Endothelial cell of umbilical vein (primary cell): Measurements from ENCODE around the gene RASGEF1C. TPM values are rescaled to one million over a fixed set of nuclear protein-coding genes. Genes with fewer than 3 reads are reported as not detected.

Source experiments
- BruUV-seq: library from RNA; stranded (reverse); fragments of 400-500 nt; replicated peaks from 2 replicates; lab custom pipeline; 2021; lab: Mats Ljungman, UMichigan
- CTCF ChIA-PET: fragments of 300-600, 350-600 bp; sonication (Branson Sonifier 250); formaldehyde crosslinking; loops from one replicate; lab custom pipeline; 2021; ENCODE audit warnings: antibody characterized with exemption, inconsistent platforms; lab: Charles Lee
- POLR2A ChIA-PET: fragments of 300-600, 350-600 bp; sonication (Branson Sonifier 250); formaldehyde crosslinking; loops from one replicate; lab custom pipeline; 2021; ENCODE audit warnings: antibody characterized with exemption, inconsistent platforms; lab: Charles Lee
- DNase-seq: peaks from one replicate; pipeline ENCODE4 v3.0.0-alpha.2; 2011; ENCODE audit warnings: low read depth, low spot score
- FAIRE-seq: peaks from 2 replicates; lab custom pipeline; 2011; peaks lifted over from hg19 to GRCh38; lab: Jason Lieb, UNC
- H2AFZ ChIP-seq: 2 replicates; pipeline ENCODE4 v1.6.0; 2012; ENCODE audit warnings: low read depth, low read length, control low read depth, inconsistent platforms
- H3K27ac ChIP-seq: 2 replicates; pipeline ENCODE4 v1.5.1; 2011; ENCODE audit warnings: low read depth, mild to moderate bottlenecking, control low read depth, low read length, moderate library complexity; ENCODE audit not compliant: insufficient read depth
- H3K27me3 ChIP-seq, 2 experiments: 2 replicates each; pipeline versions ENCODE4 v1.6.0 to v1.6.1; 2011; ENCODE audit warnings: low read length in 2 of 2, mixed read lengths in 1 of 2; ENCODE audit not compliant: control insufficient read depth in 2 of 2, insufficient read depth in 2 of 2
- H3K36me3 ChIP-seq, 2 experiments: 2 replicates in 1 of 2; 3 replicates in 1 of 2; pipeline ENCODE4 v1.5.1; 2011; ENCODE audit warnings: low read length in 2 of 2, mild to moderate bottlenecking in 1 of 2, moderate library complexity in 1 of 2; ENCODE audit not compliant: control insufficient read depth in 2 of 2, insufficient read depth in 2 of 2; ENCODE audit errors: extremely low read depth in 1 of 2
- H3K4me1 ChIP-seq: 3 replicates; pipeline ENCODE4 v1.5.1; 2011; ENCODE audit warnings: mild to moderate bottlenecking, low read length; ENCODE audit not compliant: control insufficient read depth, insufficient read depth; ENCODE audit errors: extremely low read depth
- H3K4me2 ChIP-seq: 2 replicates; pipeline ENCODE4 v1.6.1; 2011; ENCODE audit warnings: low read length, control low read depth, mixed read lengths; ENCODE audit not compliant: insufficient read depth
- H3K4me3 ChIP-seq, 3 experiments: fragments of 200-600 bp in 1 of 3; sonication (generic), shearing (Covaris generic) in 1 of 3; replicated peaks in 1 of 3; 2 replicates each; pipeline ENCODE4 v1.5.1; 2011 to 2016; ENCODE audit warnings: control low read depth in 3 of 3, low read length in 3 of 3, mild to moderate bottlenecking in 2 of 3, inconsistent platforms in 1 of 3, low read depth in 1 of 3, moderate library complexity in 1 of 3; ENCODE audit not compliant: insufficient read depth in 1 of 3
- H3K79me2 ChIP-seq: 2 replicates; pipeline ENCODE4 v1.6.0; 2012; ENCODE audit warnings: low read length, inconsistent platforms; ENCODE audit not compliant: control insufficient read depth, insufficient read depth
- H3K9ac ChIP-seq: replicated peaks from 2 replicates; pipeline ENCODE3; 2011; ENCODE audit warnings: low read length, control low read depth; ENCODE audit not compliant: insufficient read depth; ENCODE audit errors: extremely low read depth
- H3K9me1 ChIP-seq: replicated peaks from 3 replicates; pipeline ENCODE4 v1.6.0; 2011; ENCODE audit warnings: mild to moderate bottlenecking, low read length; ENCODE audit not compliant: control insufficient read depth, insufficient read depth; ENCODE audit errors: extremely low read depth
- H3K9me3 ChIP-seq: replicated peaks from 2 replicates; pipeline ENCODE4 v1.5.1; 2012; ENCODE audit warnings: low read length, inconsistent platforms; ENCODE audit not compliant: control insufficient read depth, insufficient read depth
- H4K20me1 ChIP-seq: replicated peaks from 2 replicates; pipeline ENCODE3; 2011; ENCODE audit warnings: mild to moderate bottlenecking, low read length; ENCODE audit not compliant: control insufficient read depth, insufficient read depth; ENCODE audit errors: extremely low read depth
- CTCF ChIP-seq, 2 donors: IDR thresholded peaks; 1 replicate in 1 of 2; 2 replicates in 1 of 2; pipeline ENCODE4 v1.5.1; 2011; ENCODE audit warnings: low read length in 2 of 2, mild to moderate bottlenecking in 2 of 2, moderate library complexity in 2 of 2, control low read depth in 1 of 2, inconsistent platforms in 1 of 2, low read depth in 1 of 2; ENCODE audit not compliant: insufficient read depth in 1 of 2; ENCODE audit errors: extremely low read depth in 1 of 2
- EZH2 ChIP-seq: IDR thresholded peaks from 2 replicates; pipeline ENCODE4 v1.6.1; 2012; ENCODE audit warnings: borderline replicate concordance, low read depth, mild to moderate bottlenecking, moderate library complexity, low read length, inconsistent platforms; ENCODE audit not compliant: severe bottlenecking
- FOS ChIP-seq: IDR thresholded peaks from 2 replicates; pipeline ENCODE4 v1.6.1; 2011; ENCODE audit warnings: mild to moderate bottlenecking, low read length, moderate library complexity, borderline replicate concordance; ENCODE audit not compliant: insufficient read depth
- GATA2 ChIP-seq: IDR thresholded peaks from 2 replicates; pipeline ENCODE4 v1.7.0; 2011; ENCODE audit warnings: low read depth, mild to moderate bottlenecking, moderate library complexity, mixed read lengths, low read length; ENCODE audit not compliant: insufficient read length, insufficient read depth
- JUN ChIP-seq: IDR thresholded peaks from 2 replicates; pipeline ENCODE4 v1.6.1; 2011; ENCODE audit warnings: borderline replicate concordance, low read depth; ENCODE audit not compliant: insufficient read length, insufficient read depth
- MAX ChIP-seq: IDR thresholded peaks from 2 replicates; pipeline ENCODE4 v1.6.1; 2011; ENCODE audit not compliant: insufficient read depth, insufficient read length
- MYC ChIP-seq: IDR thresholded peaks from one replicate; pipeline ENCODE4 v1.6.1; 2011; ENCODE audit warnings: mild to moderate bottlenecking, low read depth, low read length
- POLR2A ChIP-seq: IDR thresholded peaks from 2 replicates; pipeline ENCODE4 v1.6.1; 2012; ENCODE audit warnings: low read depth, mild to moderate bottlenecking, control low read depth, low read length
- POLR2AphosphoS5 ChIP-seq: IDR thresholded peaks from 2 replicates; pipeline ENCODE4 v1.6.1; 2012; ENCODE audit warnings: low read depth, mild to moderate bottlenecking, control low read depth, low read length, moderate library complexity; ENCODE audit not compliant: insufficient read depth
- dilution Hi-C: fragments of 300-500 bp; cut with MboI; formaldehyde crosslinking; loops from one replicate; pipeline ENCODE4 v1.15.0; 2019; ENCODE audit warnings: low sequenced_read_pairs; ENCODE audit not compliant: extremely low pct_ligation_motif_present
- intact Hi-C: fragments of 100-400 bp; cut with micrococcal nuclease; formaldehyde crosslinking; loops from one replicate; pipeline ENCODE4 v1.10.0; 2022
- polyA plus RNA-seq, 4 experiments: library from polyadenylated mRNA; depleted of rRNA in 3 of 4; stranded (reverse) in 3 of 4; unstranded in 1 of 4; fragments of >200 nt; gene quantifications; 2 replicates each; pipeline versions ENCODE4 v1.2.1 to v1.2.3, GENCODE V29; 2011 to 2012; ENCODE audit warnings: missing spikeins in 1 of 4
- total RNA-seq: library from RNA; stranded (reverse); gene quantifications from 2 replicates; pipeline ENCODE4 v1.2.3, GENCODE V29; 2021

The RASGEF1C gene
- total and polyA plus RNA-seq, 2 donors (not counting 3 experiments of a cell fraction or from before 2014, with no cell fraction given): not detected

GRCh38 chr5:180074462-180074861, 134.5 kb downstream of the RASGEF1C start:
- no peak for DNase-seq
- CTCF ChIA-PET: no interaction called here
- Histone ChIP-seq H3K27me3 (peaks cover 0 to 9% of the 10 kb centered on the region in 2 experiments), H3K27ac (no peak overlapping the region), H3K9ac (no peak overlapping the region), H3K9me3 (no peaks in the 10 kb centered on the region), H4K20me1 (no peaks in the 10 kb centered on the region), H3K36me3 (no peaks in the 10 kb centered on the region), H3K4me1 (peaks cover 8% of the 10 kb centered on the region), H3K4me3 (no peak overlapping the region), H3K4me2 (no peak overlapping the region), H3K9me1 (no peaks in the 10 kb centered on the region), H2AFZ (no peak overlapping the region), H3K79me2 (peaks cover 2% of the 10 kb centered on the region)
- dilution Hi-C loops: no loop called here
- intact Hi-C loops: loop anchor here (5.0 kb wide), 4 partner anchors 87 to 272 kb away; partner anchors contain the start of genes MRNIP and SQSTM1
- FAIRE-seq: no peak
- no peak for TF ChIP-seq MAX
- no peak for TF ChIP-seq POLR2A
- TF ChIP-seq GATA2: no peak
- TF ChIP-seq CTCF (IDR thresholded peaks at IDR 0.05; ENCODE audit: extremely low read depth in 1 of 2, insufficient read depth in 1 of 2, low read depth in 1 of 2, low read length in 2 of 2): no peak
- no peak for TF ChIP-seq FOS
- TF ChIP-seq MYC: no peak
- TF ChIP-seq POLR2AphosphoS5: no peak
- no peak for TF ChIP-seq JUN
- TF ChIP-seq EZH2: no peak
- POLR2A ChIA-PET: no interaction called here
- no TSS peak for BruUV-seq
